GM12872 (cell line): ENCODE results near the gene LMBR1L.

Source experiments
- TF ChIP-seq, protein P1 (sequence below): IDR thresholded peaks from 3 replicates; pipeline ENCODE4 v1.5.1; 2011; ENCODE audit warnings: low read depth, mild to moderate bottlenecking, low read length, moderate library complexity; ENCODE audit not compliant: insufficient read depth

The LMBR1L gene

GRCh38 chr12:49105504-49106084 lies 5.1 kb downstream of the LMBR1L start:
- TF ChIP-seq, protein P1, sequence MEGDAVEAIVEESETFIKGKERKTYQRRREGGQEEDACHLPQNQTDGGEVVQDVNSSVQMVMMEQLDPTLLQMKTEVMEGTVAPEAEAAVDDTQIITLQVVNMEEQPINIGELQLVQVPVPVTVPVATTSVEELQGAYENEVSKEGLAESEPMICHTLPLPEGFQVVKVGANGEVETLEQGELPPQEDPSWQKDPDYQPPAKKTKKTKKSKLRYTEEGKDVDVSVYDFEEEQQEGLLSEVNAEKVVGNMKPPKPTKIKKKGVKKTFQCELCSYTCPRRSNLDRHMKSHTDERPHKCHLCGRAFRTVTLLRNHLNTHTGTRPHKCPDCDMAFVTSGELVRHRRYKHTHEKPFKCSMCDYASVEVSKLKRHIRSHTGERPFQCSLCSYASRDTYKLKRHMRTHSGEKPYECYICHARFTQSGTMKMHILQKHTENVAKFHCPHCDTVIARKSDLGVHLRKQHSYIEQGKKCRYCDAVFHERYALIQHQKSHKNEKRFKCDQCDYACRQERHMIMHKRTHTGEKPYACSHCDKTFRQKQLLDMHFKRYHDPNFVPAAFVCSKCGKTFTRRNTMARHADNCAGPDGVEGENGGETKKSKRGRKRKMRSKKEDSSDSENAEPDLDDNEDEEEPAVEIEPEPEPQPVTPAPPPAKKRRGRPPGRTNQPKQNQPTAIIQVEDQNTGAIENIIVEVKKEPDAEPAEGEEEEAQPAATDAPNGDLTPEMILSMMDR: no peak

DNA sequence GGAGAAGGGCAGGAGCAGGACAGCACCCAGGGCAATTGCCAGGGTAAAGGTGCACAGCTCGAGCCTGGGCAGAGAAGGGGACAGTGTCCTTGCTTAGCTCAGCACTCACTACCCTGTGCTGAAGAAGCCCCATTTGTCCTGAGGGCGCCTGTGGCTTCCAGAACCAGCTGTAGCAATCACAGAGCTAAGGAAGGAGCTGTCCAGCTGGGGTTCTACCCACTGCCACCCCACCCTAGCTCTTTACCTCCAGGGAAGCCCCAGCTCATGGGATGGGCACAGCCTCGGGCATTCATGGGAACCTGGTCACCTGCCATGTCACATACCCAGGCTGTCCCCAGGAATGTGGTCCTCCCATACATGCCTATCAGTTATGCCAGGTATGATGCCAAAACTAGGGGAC lies 5.8 kb downstream of the LMBR1L start:
- TF ChIP-seq, protein P1: no peak

DNA sequence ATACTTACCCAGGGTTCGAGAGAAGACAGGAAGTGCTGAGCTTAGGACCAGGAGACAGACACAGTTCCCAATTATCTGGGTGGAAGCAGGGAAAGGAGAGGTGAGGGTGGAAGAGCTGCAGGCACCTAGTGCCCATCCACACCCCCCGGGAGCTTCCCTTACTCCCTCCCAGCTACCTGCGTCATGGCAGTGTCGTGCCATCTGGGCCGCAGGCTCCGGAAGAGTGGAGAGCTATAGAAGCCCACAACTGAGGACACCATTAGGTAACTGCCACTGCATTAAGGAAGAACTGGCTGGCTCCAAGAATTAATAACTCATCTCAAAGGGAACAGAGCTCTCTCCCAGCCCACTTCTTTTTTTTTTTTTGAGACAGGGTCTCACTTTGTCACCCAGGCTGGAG lies 10.3 kb downstream of the LMBR1L start:
- TF ChIP-seq, protein P1: no peak

- TF ChIP-seq, protein P1: no peak
Observed at GRCh38 chr12:49098703-49099102, 11.9 kb downstream of the LMBR1L start.

DNA sequence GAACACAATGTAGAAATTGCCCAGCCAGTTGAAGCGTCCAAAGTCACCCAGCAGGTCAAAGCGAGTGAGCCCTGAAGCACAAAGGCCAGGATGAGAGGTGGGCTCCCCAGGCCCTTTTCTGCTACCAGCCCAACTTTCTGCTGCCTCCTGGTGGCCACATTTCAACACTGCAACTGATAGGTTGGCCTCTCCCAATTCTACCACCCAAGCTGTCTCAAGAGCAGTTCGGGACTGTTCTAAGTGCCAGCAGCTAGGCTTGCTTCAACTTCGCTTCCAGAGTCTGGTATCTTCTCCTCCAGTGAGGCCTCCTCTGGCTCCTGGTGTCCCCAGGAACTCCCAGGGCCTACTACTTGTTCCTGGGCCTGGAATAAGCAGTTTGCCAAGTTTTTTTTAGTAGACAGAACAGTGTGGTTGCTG lies 12.6 kb downstream of the LMBR1L start:
- TF ChIP-seq, protein P1: peak; percentile 97

DNA sequence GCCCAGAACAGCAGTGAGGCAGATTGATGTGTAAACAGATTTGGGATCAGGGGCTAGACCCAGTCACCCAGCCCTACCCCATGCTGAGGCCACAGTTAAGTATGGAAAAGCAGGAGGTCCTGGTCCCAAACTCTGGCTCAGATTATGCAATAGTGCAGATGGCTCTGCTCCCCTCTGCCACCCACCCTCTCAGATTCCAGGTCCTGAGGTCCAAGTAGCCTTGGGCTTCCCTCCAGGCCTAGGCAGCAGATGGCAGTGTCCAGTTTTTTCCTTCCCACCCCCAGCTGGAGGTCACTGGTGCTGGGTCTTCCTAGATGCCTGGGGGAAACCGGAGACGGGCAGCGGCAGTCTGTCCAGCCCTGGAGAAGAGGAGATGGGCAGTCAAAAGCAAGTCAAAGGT lies 13.3 kb downstream of the LMBR1L start:
- TF ChIP-seq, protein P1: no peak

GRCh38 chr12:49094975-49095365 lies 15.7 kb downstream of the LMBR1L start:
- TF ChIP-seq, protein P1: no peak
